Activated CD4-positive, alpha-beta T cell treated with anti-CD3 and anti-CD28 coated beads for 36 hours (primary cell): ENCODE results near the gene SRSF2. TPM values are rescaled to one million over a fixed set of nuclear protein-coding genes. Genes with fewer than 3 reads are reported as not detected.

Experiments
- ATAC-seq: fragments of 200-7000 bp; cut with Tn5 transposase; one replicate; pipeline ENCODE4 v1.10.0; 2021; ENCODE audit warnings: mild to moderate bottlenecking, moderate library complexity
- CTCF ChIA-PET: fragments of 350-600 bp; sonication (Branson Sonifier 250); formaldehyde crosslinking; loops from one replicate; lab custom pipeline; 2021; ENCODE audit warnings: antibody characterized with exemption; lab: Charles Lee
- POLR2A ChIA-PET: fragments of 350-600 bp; sonication (Branson Sonifier 250); formaldehyde crosslinking; loops from one replicate; lab custom pipeline; 2021; ENCODE audit warnings: antibody characterized with exemption, inconsistent platforms; lab: Charles Lee
- DNase-seq: peaks from one replicate; pipeline ENCODE4 v3.0.0-alpha.2; 2020
- H3K27ac Mint-ChIP-seq: one replicate; pipeline ENCODE4 v1.8.0; 2021; ENCODE audit warnings: mixed read lengths
- H3K27me3 Mint-ChIP-seq: one replicate; pipeline ENCODE4 v1.8.0; 2021; ENCODE audit warnings: mixed read lengths
- H3K36me3 Mint-ChIP-seq: one replicate; pipeline ENCODE4 v1.8.0; 2021; ENCODE audit warnings: low read depth, mixed read lengths
- H3K4me1 Mint-ChIP-seq: one replicate; pipeline ENCODE4 v1.8.0; 2021; ENCODE audit warnings: mixed read lengths
- H3K4me3 Mint-ChIP-seq: one replicate; pipeline ENCODE4 v1.8.0; 2021; ENCODE audit warnings: mild to moderate bottlenecking, moderate library complexity, mixed read lengths
- H3K9me3 Mint-ChIP-seq: one replicate; pipeline ENCODE4 v1.8.0; 2021; ENCODE audit warnings: low read depth, mixed read lengths
- intact Hi-C, 2 experiments: fragments of 100-400 bp; cut with DNase I in 1 of 2; cut with micrococcal nuclease in 1 of 2; formaldehyde crosslinking; loops; one replicate each; pipeline versions ENCODE4 v1.14.2 to v1.15.1; 2022 to 2024; cut with DNase I, micrococcal nuclease
- total RNA-seq, 2 experiments: library from RNA; stranded (reverse); gene quantifications; one replicate each; pipeline ENCODE4 v1.2.3, GENCODE V29; 2021

The SRSF2 gene
- total RNA-seq, 2 experiments from 2014 or later: 335 to 340 TPM

GRCh38 chr17:76722279-76722678 is 14.9 kb downstream of the SRSF2 start:
- H3K27ac Mint-ChIP-seq: no peak overlapping the region
- H3K4me1 Mint-ChIP-seq: peaks cover 33% of the 10 kb centered on the region
- POLR2A ChIA-PET: no interaction called here
- intact Hi-C loops: no loop called here
- no peak for DNase-seq
- CTCF ChIA-PET: interaction anchor here (1.2 kb wide), 1 partner anchor 9 kb away, joined by 3 read pairs; no protein-coding TSS in a partner anchor
- peaks cover 81% of the 10 kb centered on the region for H3K36me3 Mint-ChIP-seq
- no peak for ATAC-seq
- no peaks in the 10 kb centered on the region for H3K27me3 Mint-ChIP-seq
- no peaks in the 10 kb centered on the region for H3K9me3 Mint-ChIP-seq
- H3K4me3 Mint-ChIP-seq: no peak overlapping the region

DNA sequence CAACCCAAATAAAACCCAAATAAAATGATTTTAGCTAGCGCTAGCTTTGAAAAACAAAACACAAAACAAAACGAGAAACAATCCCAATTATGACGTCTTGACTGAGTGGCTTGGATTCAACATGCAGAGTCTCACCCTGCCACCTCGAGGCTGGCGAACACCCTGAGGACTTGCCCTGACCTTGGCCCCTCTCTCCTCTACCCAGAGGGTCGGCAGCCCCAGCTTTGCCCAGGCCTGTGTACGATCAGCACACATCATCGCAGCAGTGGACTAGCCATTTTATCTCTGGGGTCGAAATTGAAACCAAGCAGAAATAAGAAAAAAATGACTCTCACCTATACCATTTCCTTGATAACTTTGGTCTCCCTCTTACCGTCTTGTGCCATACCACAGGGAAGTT is 15.7 kb downstream of the SRSF2 start:
- intact Hi-C loops: no loop called here
- H3K9me3 Mint-ChIP-seq: no peaks in the 10 kb centered on the region
- CTCF ChIA-PET: interaction anchor here (0.7 to 1.2 kb wide), 2 partner anchors 8 to 38 kb away, joined by 3 read pairs; no protein-coding TSS in a partner anchor
- peaks cover 86% of the 10 kb centered on the region for H3K36me3 Mint-ChIP-seq
- H3K27me3 Mint-ChIP-seq: no peaks in the 10 kb centered on the region
- no peak for ATAC-seq
- H3K4me3 Mint-ChIP-seq: no peak overlapping the region
- H3K27ac Mint-ChIP-seq: peak overlapping the region; percentile 70
- POLR2A ChIA-PET: interaction anchor here (1.1 kb wide), 1 partner anchor 14 kb away, joined by 4 read pairs; no protein-coding TSS in a partner anchor
- peaks cover 35% of the 10 kb centered on the region for H3K4me1 Mint-ChIP-seq
- DNase-seq: no peak

DNA sequence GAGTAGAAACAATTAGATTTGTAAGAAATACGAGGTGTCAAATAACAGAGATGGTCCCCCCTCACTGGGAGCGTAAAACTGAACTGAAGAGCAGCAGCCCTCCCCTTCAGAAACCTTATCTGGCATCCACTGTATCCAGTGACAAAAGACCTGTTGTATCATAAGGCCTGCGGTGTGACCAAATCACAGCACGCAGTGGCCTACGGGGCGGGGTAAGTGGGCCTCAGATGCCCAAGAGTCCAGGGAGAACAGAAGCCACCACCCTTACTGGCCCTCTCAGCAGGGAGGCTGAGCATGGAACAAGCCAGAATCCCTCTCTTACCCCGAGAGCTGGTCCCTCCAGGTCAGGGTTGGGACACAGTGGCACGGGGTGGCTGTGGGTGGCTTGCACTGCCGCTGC is 16.2 kb downstream of the SRSF2 start:
- CTCF ChIA-PET: interaction anchor here (0.7 kb wide), 1 partner anchor 38 kb away, joined by 3 read pairs; no protein-coding TSS in a partner anchor
- no peaks in the 10 kb centered on the region for H3K27me3 Mint-ChIP-seq

GRCh38 chr17:76720211-76720610 is 16.9 kb downstream of the SRSF2 start:
- Mint-ChIP-seq H3K36me3 (peaks cover 85% of the 10 kb centered on the region), H3K27ac (no peak overlapping the region), H3K27me3 (no peaks in the 10 kb centered on the region), H3K9me3 (no peaks in the 10 kb centered on the region), H3K4me1 (peaks cover 42% of the 10 kb centered on the region), H3K4me3 (no peak overlapping the region)
- ATAC-seq (no peak), DNase-seq (no peak)
- ChIA-PET CTCF (no interaction called here), POLR2A (no interaction called here)
- intact Hi-C loops: no loop called here

More for the DNA sequence above, 16.2 kb downstream of the SRSF2 start:
- POLR2A ChIA-PET: interaction anchor here (1.1 kb wide), 1 partner anchor 14 kb away, joined by 4 read pairs; no protein-coding TSS in a partner anchor
- Mint-ChIP-seq H3K36me3 (peaks cover 89% of the 10 kb centered on the region), H3K4me1 (peaks cover 40% of the 10 kb centered on the region), H3K4me3 (no peak overlapping the region), H3K9me3 (no peaks in the 10 kb centered on the region), H3K27ac (no peak overlapping the region)
- intact Hi-C loops: no loop called here
- DNase-seq (no peak), ATAC-seq (no peak)

DNA sequence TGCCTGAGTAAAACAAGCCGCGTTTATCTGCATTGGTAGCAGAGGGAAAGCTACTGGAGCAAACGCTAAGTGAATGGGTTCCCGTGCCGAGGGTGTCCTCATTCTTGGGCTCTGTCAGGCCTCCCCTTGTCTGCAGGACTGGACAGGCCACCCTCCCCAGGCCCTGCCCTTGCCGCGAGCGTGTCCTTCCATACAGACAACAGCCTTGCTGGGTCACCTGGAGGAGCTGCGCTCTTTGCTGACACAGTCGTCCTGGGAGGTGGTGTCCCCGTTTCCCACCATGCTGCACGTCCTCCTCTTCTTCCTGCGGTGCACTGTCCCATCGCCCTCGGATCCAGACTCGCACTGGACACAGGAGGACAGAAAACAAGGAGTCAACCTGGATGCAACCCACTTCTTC is 18.6 kb downstream of the SRSF2 start:
- no peaks in the 10 kb centered on the region for H3K27me3 Mint-ChIP-seq
- no peak overlapping the region for H3K4me3 Mint-ChIP-seq
- DNase-seq: no peak
- ChIA-PET POLR2A (no interaction called here), CTCF (interaction anchor here (1.0 kb wide), 1 partner anchor 10 kb away, joined by 4 read pairs; no protein-coding TSS in a partner anchor)
- H3K27ac Mint-ChIP-seq: no peak overlapping the region
- peaks cover 77% of the 10 kb centered on the region for H3K36me3 Mint-ChIP-seq
- no peaks in the 10 kb centered on the region for H3K9me3 Mint-ChIP-seq
- peaks cover 48% of the 10 kb centered on the region for H3K4me1 Mint-ChIP-seq
- intact Hi-C loops: loop anchor here in 1 of 2 experiments (10.0 kb wide), 1 partner anchor 194 kb away; no protein-coding TSS in a partner anchor
- no peak for ATAC-seq

GRCh38 chr17:76716839-76717215 is 20.3 kb downstream of the SRSF2 start:
- Mint-ChIP-seq H3K27me3 (no peaks in the 10 kb centered on the region), H3K4me1 (peaks cover 42% of the 10 kb centered on the region), H3K4me3 (no peak overlapping the region), H3K27ac (peak overlapping the region; percentile 81), H3K9me3 (no peaks in the 10 kb centered on the region), H3K36me3 (peaks cover 64% of the 10 kb centered on the region)
- intact Hi-C loops: loop anchor here (1.0 to 10.0 kb wide), 3 partner anchors 9 to 192 kb away; partner anchors contain the start of genes JMJD6 (in 2 of the 2) and METTL23 (in 2 of the 2)
- ChIA-PET CTCF (interaction anchor here (0.9 to 1.8 kb wide), 7 partner anchors 10 to 194 kb away, joined by 3 to 7 read pairs (median 4); partner anchors contain the start of genes JMJD6 and METTL23), POLR2A (interaction anchor here (0.6 to 1.3 kb wide), 3 partner anchors 9 to 193 kb away, joined by 3 to 6 read pairs (median 3); partner anchors contain the start of genes JMJD6 and METTL23)
- no peak for ATAC-seq
- no peak for DNase-seq

GRCh38 chr17:76716146-76716838 is 20.8 kb downstream of the SRSF2 start:
- no peaks in the 10 kb centered on the region for H3K9me3 Mint-ChIP-seq
- peak overlapping the region; percentile 81 for H3K27ac Mint-ChIP-seq
- H3K4me1 Mint-ChIP-seq: peaks cover 40% of the 10 kb centered on the region
- ATAC-seq (peak; percentile 84), DNase-seq (peak; percentile 76)
- H3K36me3 Mint-ChIP-seq: peaks cover 59% of the 10 kb centered on the region
- ChIA-PET POLR2A (interaction anchor here (0.6 to 1.3 kb wide), 2 partner anchors 10 to 37 kb away, joined by 4 to 6 read pairs; partner anchors contain the start of genes JMJD6 and METTL23), CTCF (interaction anchor here (0.7 to 1.8 kb wide), 7 partner anchors 10 to 269 kb away, joined by 3 to 7 read pairs (median 4); partner anchors contain the start of genes JMJD6 and METTL23)
- no peaks in the 10 kb centered on the region for H3K27me3 Mint-ChIP-seq
- intact Hi-C loops: loop anchor here (1.0 to 10.0 kb wide), 3 partner anchors 10 to 191 kb away; partner anchors contain the start of genes JMJD6 (in 2 of the 2) and METTL23 (in 2 of the 2)
- H3K4me3 Mint-ChIP-seq: peak overlapping the region; percentile 9

DNA sequence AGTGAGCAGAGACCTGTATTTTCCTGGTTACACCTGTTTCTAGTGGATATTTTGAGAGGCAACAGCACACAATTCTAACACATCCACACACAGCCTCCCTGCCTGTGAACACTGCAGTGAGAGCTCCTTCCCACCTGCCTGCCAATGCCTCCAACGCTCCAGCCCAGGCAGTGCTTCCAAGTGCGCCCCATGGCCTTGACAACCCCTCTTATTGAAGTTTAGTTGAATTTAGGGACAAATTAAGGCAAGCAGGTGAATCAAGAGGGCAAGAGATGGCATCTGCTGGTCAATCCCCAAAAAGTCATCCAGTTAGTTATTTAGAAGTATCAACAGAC is 21.7 kb downstream of the SRSF2 start:
- Mint-ChIP-seq H3K27me3 (no peaks in the 10 kb centered on the region), H3K9me3 (no peaks in the 10 kb centered on the region), H3K36me3 (peaks cover 51% of the 10 kb centered on the region), H3K4me1 (peaks cover 39% of the 10 kb centered on the region), H3K27ac (peak overlapping the region; percentile 81), H3K4me3 (no peak overlapping the region)
- ATAC-seq (no peak), DNase-seq (no peak)
- intact Hi-C loops: loop anchor here (2.0 to 10.0 kb wide), 2 partner anchors 191 to 193 kb away; no protein-coding TSS in a partner anchor
- ChIA-PET POLR2A (interaction anchor here (1.3 kb wide), 1 partner anchor 11 kb away, joined by 6 read pairs; the partner anchor contains the start of genes JMJD6 and METTL23), CTCF (interaction anchor here (1.0 to 4.8 kb wide), 5 partner anchors 9 to 192 kb away, joined by 3 to 22 read pairs (median 6); partner anchors contain the start of genes JMJD6 and METTL23)

- DNase-seq (peak; percentile 87), ATAC-seq (no peak)
- Mint-ChIP-seq H3K9me3 (no peaks in the 10 kb centered on the region), H3K4me1 (peaks cover 38% of the 10 kb centered on the region), H3K36me3 (peaks cover 46% of the 10 kb centered on the region), H3K27ac (peak overlapping the region; percentile 68), H3K4me3 (no peak overlapping the region), H3K27me3 (no peaks in the 10 kb centered on the region)
- intact Hi-C loops: loop anchor here (2.0 to 10.0 kb wide), 4 partner anchors 158 to 333 kb away; partner anchors contain the start of gene SPHK1 (in 1 of the 2)
- ChIA-PET CTCF (interaction anchor here (0.6 to 4.8 kb wide), 10 partner anchors 9 to 1383 kb away, joined by 3 to 22 read pairs (median 4); partner anchors contain the start of genes JMJD6 and METTL23), POLR2A (no interaction called here)
Observed at GRCh38 chr17:76714822-76715495, 22.2 kb downstream of the SRSF2 start.

- ATAC-seq (no peak), DNase-seq (no peak)
- Mint-ChIP-seq H3K4me3 (no peak overlapping the region), H3K27ac (no peak overlapping the region), H3K4me1 (peaks cover 43% of the 10 kb centered on the region), H3K9me3 (no peaks in the 10 kb centered on the region), H3K36me3 (peaks cover 40% of the 10 kb centered on the region), H3K27me3 (no peaks in the 10 kb centered on the region)
- ChIA-PET CTCF (interaction anchor here (0.6 to 4.8 kb wide), 20 partner anchors 9 to 1382 kb away, joined by 3 to 22 read pairs (median 4); partner anchors contain the start of genes JMJD6, METTL23 and MFSD11), POLR2A (interaction anchor here (1.7 to 1.8 kb wide), 2 partner anchors 12 to 18 kb away, joined by 3 to 5 read pairs; partner anchors contain the start of genes JMJD6 and METTL23)
- intact Hi-C loops: loop anchor here (2.0 to 10.0 kb wide), 4 partner anchors 157 to 332 kb away; partner anchors contain the start of gene SPHK1 (in 1 of the 2)
Observed at GRCh38 chr17:76714336-76714735, 22.8 kb downstream of the SRSF2 start.
